ENCODE measurements around the gene CD68.
A peak's percentile ranks its signal among the peaks of the same experiment; 100 is the strongest.

The CD68 gene

DNA sequence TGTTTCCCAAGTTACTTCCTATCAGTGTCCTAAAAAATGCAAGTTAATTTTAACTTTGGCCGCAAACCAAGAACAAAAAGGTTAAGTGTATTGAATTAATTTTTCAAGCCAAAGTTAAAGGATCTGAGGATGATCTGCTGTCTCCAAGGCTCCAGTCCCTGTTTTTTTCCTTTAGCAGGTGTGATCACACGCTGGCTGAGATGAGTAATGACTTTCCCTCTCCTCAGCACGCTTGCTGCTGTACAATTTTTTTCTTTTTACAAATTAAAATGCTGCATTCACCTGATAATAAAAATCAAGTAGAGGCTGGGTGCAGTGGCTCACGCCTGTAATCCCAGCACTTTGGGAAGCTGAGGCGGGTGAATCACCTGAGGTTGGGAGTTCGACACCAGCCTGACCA is 34.5 kb upstream of the CD68 start:
- Histone ChIP-seq H3K9me3 (no peaks in the 10 kb centered on the region), H3K36me3 (no peaks in the 10 kb centered on the region), H3K4me1 (peaks cover 0 to 15% (median 11%) of the 10 kb centered on the region in 4 donors), H3K4me3 (no peak overlapping the region), H3K27ac (no peak overlapping the region), H3K27me3 (peaks cover 0 to 5% of the 10 kb centered on the region in 2 donors)
- intact Hi-C loops (cut with DNase I; ENCODE audit: low total_unique reads): no loop called here
- TF ChIP-seq, protein P1, sequence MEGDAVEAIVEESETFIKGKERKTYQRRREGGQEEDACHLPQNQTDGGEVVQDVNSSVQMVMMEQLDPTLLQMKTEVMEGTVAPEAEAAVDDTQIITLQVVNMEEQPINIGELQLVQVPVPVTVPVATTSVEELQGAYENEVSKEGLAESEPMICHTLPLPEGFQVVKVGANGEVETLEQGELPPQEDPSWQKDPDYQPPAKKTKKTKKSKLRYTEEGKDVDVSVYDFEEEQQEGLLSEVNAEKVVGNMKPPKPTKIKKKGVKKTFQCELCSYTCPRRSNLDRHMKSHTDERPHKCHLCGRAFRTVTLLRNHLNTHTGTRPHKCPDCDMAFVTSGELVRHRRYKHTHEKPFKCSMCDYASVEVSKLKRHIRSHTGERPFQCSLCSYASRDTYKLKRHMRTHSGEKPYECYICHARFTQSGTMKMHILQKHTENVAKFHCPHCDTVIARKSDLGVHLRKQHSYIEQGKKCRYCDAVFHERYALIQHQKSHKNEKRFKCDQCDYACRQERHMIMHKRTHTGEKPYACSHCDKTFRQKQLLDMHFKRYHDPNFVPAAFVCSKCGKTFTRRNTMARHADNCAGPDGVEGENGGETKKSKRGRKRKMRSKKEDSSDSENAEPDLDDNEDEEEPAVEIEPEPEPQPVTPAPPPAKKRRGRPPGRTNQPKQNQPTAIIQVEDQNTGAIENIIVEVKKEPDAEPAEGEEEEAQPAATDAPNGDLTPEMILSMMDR (IDR thresholded peaks at IDR 0.05): no peak
- no peak for DNase-seq

DNA sequence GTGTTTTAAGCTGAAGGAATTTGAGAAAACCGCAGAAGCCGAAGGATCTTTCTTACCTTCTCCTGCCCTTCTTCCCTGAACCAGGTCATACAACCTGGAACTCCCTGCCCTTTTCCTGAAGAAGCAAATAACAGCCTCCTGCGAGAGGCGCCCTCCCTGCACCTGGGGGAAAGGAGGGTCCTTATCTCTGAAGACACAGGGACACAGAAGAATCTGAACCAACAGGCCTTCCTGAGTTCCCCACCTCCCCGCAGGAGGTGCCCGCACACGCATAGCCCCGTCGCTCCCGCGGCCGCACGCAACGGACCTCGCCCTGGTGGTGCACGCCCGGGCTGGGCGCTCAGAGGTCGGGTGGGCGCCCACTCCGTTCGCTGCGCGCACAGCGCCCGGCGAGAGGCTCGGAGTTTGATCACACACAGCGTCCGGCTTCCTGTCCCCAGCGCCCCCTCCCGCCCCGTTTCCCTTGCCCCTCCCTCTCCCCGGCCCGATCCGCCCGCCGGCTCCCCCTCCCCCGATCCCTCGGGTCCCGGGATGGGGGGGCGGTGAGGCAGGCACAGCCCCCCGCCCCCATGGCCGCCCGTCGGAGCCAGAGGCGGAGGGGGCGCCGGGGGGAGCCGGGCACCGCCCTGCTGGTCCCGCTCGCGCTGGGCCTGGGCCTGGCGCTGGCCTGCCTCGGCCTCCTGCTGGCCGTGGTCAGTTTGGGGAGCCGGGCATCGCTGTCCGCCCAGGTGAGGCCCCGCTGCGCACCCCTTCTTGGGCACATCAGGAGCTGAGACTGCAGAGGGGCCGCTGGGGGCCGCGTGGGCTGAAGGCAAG is 30.6 kb upstream of the CD68 start, which contains the start of gene TNFSF12:
TSS of gene TNFSF12 (plus strand) at position 474 of the 816 bp plus-strand sequence. CDS start at position 570, 96 bp downstream.
- peak; percentile 70 to 84 for DNase-seq
- H3K36me3 ChIP-seq: peaks cover 3 to 22% (median 13%) of the 10 kb centered on the region in 3 donors
- intact Hi-C loops (cut with DNase I; ENCODE audit: low total_unique reads): no loop called here
- TF ChIP-seq, protein P1 (IDR thresholded peaks at IDR 0.05): peak; percentile 28 to 29
- peak within 1 kb of the TSS; percentile 68 to 75 for H3K4me3 ChIP-seq
- H3K27me3 ChIP-seq: no peaks in the 10 kb centered on the region
- H3K4me1 ChIP-seq: peaks cover 0 to 18% (median 15%) of the 10 kb centered on the region in 4 donors
- H3K27ac ChIP-seq: peak within 1 kb of the TSS; percentile 90 to 93
- H3K9me3 ChIP-seq: no peaks in the 10 kb centered on the region

DNA sequence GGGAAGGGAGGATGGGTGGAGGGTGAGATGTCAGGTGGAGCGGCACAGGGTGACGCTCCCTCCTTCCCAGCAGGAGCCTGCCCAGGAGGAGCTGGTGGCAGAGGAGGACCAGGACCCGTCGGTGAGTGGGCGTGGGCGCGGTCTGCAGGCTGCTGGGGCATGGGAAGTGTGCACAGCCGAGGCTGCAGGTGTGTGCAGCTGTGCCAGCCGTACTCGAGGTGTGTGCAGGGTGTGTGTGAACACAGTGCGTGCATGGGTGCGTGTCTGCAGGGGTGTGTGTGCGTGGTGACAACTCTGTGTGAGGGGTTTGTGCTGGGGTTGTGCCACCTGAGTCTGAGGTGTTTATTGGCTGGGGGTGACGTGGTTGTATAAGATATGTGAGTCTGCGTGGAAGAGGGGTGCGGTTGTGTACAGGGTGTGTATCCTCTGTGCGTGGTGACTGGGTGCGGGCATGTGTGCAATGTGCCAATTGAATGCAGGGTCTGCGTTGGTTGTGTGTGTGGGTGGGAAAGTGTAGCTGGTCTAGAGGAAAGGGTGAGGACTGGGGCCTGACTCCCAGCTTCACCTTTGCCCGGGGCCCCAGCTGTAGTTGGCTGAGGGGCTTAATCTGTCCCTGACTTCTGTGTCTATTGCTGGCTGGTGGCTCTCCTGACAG is 29.9 kb upstream of the CD68 start:
- Histone ChIP-seq H3K4me3 (peak overlapping the region; percentile 68 to 75), H3K4me1 (peaks cover 0 to 18% (median 15%) of the 10 kb centered on the region in 4 donors), H3K36me3 (peaks cover 3 to 24% (median 13%) of the 10 kb centered on the region in 3 donors), H3K9me3 (no peaks in the 10 kb centered on the region), H3K27me3 (no peaks in the 10 kb centered on the region), H3K27ac (peak overlapping the region; percentile 90 to 93)
- TF ChIP-seq, protein P1 (IDR thresholded peaks at IDR 0.05): no peak
- DNase-seq: no peak
- intact Hi-C loops (cut with DNase I; ENCODE audit: low total_unique reads): no loop called here

DNA sequence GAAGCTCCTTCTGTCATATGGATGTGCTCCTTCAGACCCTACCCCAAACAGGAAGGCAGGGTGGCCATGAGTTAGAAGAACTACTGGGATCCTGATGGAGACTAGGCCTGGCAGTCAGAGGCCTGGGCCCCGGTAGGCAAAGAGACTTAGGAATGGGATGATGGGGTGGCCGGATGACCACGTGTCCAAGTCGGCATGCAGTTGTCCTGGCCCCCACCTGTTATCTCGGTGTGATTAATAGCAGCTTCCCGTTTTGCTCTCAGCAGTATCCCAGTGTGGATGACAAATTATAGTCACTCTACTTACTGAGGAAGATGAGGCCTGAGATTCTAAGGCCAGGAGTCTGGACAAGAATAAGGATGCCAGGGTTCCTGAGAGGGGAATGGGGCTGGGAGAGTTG is 29.1 kb upstream of the CD68 start:
- H3K4me3 ChIP-seq: peak overlapping the region in 1 of 2 donors; percentile 68

DNA sequence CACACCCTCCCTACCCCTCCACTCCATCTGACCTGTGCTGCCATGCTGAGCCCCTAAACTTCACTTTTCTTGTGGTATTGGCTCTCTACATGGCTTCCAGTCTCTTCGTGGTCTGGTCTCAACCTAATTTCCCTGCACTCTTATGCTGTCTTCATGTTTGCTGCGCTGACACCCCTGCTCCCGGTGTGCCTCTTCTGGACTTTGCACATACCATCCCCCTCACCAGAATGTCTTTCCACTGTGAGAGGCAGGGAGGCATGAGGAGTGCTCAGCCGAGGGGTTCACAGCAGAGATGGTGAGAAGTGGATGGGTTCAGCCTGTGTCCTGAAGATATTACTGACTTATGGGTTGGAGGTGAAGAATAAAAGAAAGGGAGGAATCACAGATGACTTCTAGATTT is 28.0 kb upstream of the CD68 start:
- no peak for DNase-seq
- peaks cover 3 to 24% (median 13%) of the 10 kb centered on the region in 3 donors for H3K36me3 ChIP-seq
- no peak overlapping the region for H3K27ac ChIP-seq
- TF ChIP-seq, protein P1 (IDR thresholded peaks at IDR 0.05): no peak
- H3K4me3 ChIP-seq: no peak overlapping the region
- H3K4me1 ChIP-seq: peaks cover 0 to 18% (median 15%) of the 10 kb centered on the region in 4 donors
- intact Hi-C loops (cut with DNase I; ENCODE audit: low total_unique reads): no loop called here
- H3K27me3 ChIP-seq: no peaks in the 10 kb centered on the region
- no peaks in the 10 kb centered on the region for H3K9me3 ChIP-seq

More for the DNA sequence above, 29.1 kb upstream of the CD68 start:
- H3K27me3 ChIP-seq: no peaks in the 10 kb centered on the region
- H3K36me3 ChIP-seq: peaks cover 3 to 24% (median 13%) of the 10 kb centered on the region in 3 donors
- peak overlapping the region; percentile 90 to 93 for H3K27ac ChIP-seq
- peaks cover 0 to 18% (median 15%) of the 10 kb centered on the region in 4 donors for H3K4me1 ChIP-seq
- intact Hi-C loops (cut with DNase I; ENCODE audit: low total_unique reads): no loop called here
- no peaks in the 10 kb centered on the region for H3K9me3 ChIP-seq
- TF ChIP-seq, protein P1 (IDR thresholded peaks at IDR 0.05): no peak
- DNase-seq: no peak
